ENCODE measurements around the gene IFT122.

DNA sequence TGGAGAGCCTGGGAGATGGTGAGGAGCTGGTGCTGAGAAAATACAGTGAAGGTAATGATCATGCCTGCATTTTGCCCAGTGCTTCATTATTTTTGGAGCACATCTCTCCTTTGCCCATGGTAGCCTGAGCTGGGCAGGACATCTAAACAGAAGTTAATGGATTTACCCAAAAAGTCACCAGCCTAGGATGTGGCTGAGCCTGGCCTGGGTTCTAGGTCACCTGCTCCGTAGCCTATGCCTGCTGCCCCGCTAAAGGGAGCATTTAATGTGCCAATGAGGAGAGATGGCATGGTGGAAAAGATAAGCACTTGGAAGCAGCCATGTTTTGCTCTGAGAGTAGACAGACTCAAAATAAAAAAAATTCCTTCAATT lies 46.6 kb downstream of the IFT122 start:
- TF ChIP-seq, protein P1, sequence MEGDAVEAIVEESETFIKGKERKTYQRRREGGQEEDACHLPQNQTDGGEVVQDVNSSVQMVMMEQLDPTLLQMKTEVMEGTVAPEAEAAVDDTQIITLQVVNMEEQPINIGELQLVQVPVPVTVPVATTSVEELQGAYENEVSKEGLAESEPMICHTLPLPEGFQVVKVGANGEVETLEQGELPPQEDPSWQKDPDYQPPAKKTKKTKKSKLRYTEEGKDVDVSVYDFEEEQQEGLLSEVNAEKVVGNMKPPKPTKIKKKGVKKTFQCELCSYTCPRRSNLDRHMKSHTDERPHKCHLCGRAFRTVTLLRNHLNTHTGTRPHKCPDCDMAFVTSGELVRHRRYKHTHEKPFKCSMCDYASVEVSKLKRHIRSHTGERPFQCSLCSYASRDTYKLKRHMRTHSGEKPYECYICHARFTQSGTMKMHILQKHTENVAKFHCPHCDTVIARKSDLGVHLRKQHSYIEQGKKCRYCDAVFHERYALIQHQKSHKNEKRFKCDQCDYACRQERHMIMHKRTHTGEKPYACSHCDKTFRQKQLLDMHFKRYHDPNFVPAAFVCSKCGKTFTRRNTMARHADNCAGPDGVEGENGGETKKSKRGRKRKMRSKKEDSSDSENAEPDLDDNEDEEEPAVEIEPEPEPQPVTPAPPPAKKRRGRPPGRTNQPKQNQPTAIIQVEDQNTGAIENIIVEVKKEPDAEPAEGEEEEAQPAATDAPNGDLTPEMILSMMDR (IDR thresholded peaks at IDR 0.05; ENCODE audit: low read length), result no peak
- TF ChIP-seq EZH2 (IDR thresholded peaks at IDR 0.05; ENCODE audit: borderline replicate concordance, low read length), result no peak
